ENCODE data around the gene FTL.

The FTL gene

GRCh38 chr19:48997972-48998371 is 32.9 kb downstream of the FTL start (continued):
- TF ChIP-seq PATZ1 (CRISPR knock-in tag; IDR thresholded peaks at IDR 0.05; ENCODE audit: borderline replicate concordance) (no peak), TCF4 (CRISPR knock-in tag; IDR thresholded peaks at IDR 0.05; ENCODE audit: borderline replicate concordance) (no peak)

- no peak for TF ChIP-seq SNAI2 (CRISPR knock-in tag; IDR thresholded peaks at IDR 0.05)
- TF ChIP-seq ZFP3 (CRISPR knock-in tag; IDR thresholded peaks at IDR 0.05): no peak
- TF ChIP-seq BACH2 (CRISPR knock-in tag; IDR thresholded peaks at IDR 0.05; ENCODE audit: borderline replicate concordance): no peak
- no peak for TF ChIP-seq ESRRG (CRISPR knock-in tag; IDR thresholded peaks at IDR 0.05)
- no peak for TF ChIP-seq POU6F1 (CRISPR knock-in tag; IDR thresholded peaks at IDR 0.05; ENCODE audit: borderline replicate concordance, low read depth)
- no peak for TF ChIP-seq ZNF565 (CRISPR knock-in tag; conservative IDR thresholded peaks at IDR 0.05; ENCODE audit: low read depth)
- no peak for TF ChIP-seq ZNF8 (CRISPR knock-in tag; IDR thresholded peaks at IDR 0.05)
- no peak for TF ChIP-seq CSRNP3 (CRISPR knock-in tag; IDR thresholded peaks at IDR 0.05)
- no peak for TF ChIP-seq CSDC2 (CRISPR knock-in tag; IDR thresholded peaks at IDR 0.05)
- TF ChIP-seq ZFP30 (CRISPR knock-in tag; IDR thresholded peaks at IDR 0.05): no peak
- no peak for TF ChIP-seq TOX (CRISPR knock-in tag; IDR thresholded peaks at IDR 0.05; ENCODE audit: borderline replicate concordance)
- TF ChIP-seq CREB5 (CRISPR knock-in tag; IDR thresholded peaks at IDR 0.05; ENCODE audit: low read depth): no peak
- no peak for TF ChIP-seq PATZ1 (CRISPR knock-in tag; IDR thresholded peaks at IDR 0.05; ENCODE audit: borderline replicate concordance)
- TF ChIP-seq ARNTL (CRISPR knock-in tag; IDR thresholded peaks at IDR 0.05; ENCODE audit: borderline replicate concordance, low read depth): no peak
- TF ChIP-seq ZC3H10 (CRISPR knock-in tag; IDR thresholded peaks at IDR 0.05): no peak
- TF ChIP-seq ZNF70 (CRISPR knock-in tag; IDR thresholded peaks at IDR 0.05): no peak
- no peak for TF ChIP-seq PPARA (CRISPR knock-in tag; IDR thresholded peaks at IDR 0.05; ENCODE audit: borderline replicate concordance)
- TF ChIP-seq OSR1 (CRISPR knock-in tag; IDR thresholded peaks at IDR 0.05): no peak
- TF ChIP-seq TSHZ2 (CRISPR knock-in tag; IDR thresholded peaks at IDR 0.05): no peak
- no peak for TF ChIP-seq ISL1 (CRISPR knock-in tag; IDR thresholded peaks at IDR 0.05)
- ATAC-seq: peak; percentile 89
Measured at GRCh38 chr19:48999481-49000325, 34.6 kb downstream of the FTL start.

Measured in SK-N-SH treated with all-trans-retinoic acid at 6 μM for 48 hours (cell line).